ENCODE data around the gene LCNL1. TPM values are rescaled to one million over a fixed set of nuclear protein-coding genes. Genes with fewer than 3 reads are reported as not detected.

The LCNL1 gene
- total RNA-seq, 1 experiment from 2014 or later = 0.41 TPM

GRCh38 chr9:137016436-137016835 is 33.6 kb downstream of the LCNL1 start:
- no peak overlapping the region for H3K4me2 ChIP-seq
- ChIA-PET POLR2A (ENCODE audit: unreplicated experiment) (no interaction called here), CTCF (no interaction called here)
- H3K4me1 ChIP-seq (replicated peaks; ENCODE audit: insufficient read depth) = no peaks in the 10 kb centered on the region
- BruUV-seq (replicated peaks) = no TSS peak
- H3K36me3 ChIP-seq (ENCODE audit: low read depth) = no peaks in the 10 kb centered on the region
- intact Hi-C loops (cut with micrococcal nuclease; ENCODE audit: unreplicated experiment) = no loop called here
- no peak overlapping the region for H3K27ac ChIP-seq
- H4K20me1 ChIP-seq (ENCODE audit: insufficient read depth) = no peaks in the 10 kb centered on the region; the same call in 1 of the 2 replicates
- no peaks in the 10 kb centered on the region for H3K9me3 ChIP-seq (ENCODE audit: insufficient read depth, low read depth)
- no peaks in the 10 kb centered on the region for H3K27me3 ChIP-seq (ENCODE audit: insufficient read depth, low read depth)
- no peak overlapping the region for H3K4me3 ChIP-seq
- TF ChIP-seq EZH2 (IDR thresholded peaks at IDR 0.05; ENCODE audit: low read depth) (no peak), CTCF (conservative IDR thresholded peaks at IDR 0.05) (no peak)
- no peaks in the 10 kb centered on the region for H3K9me2 ChIP-seq (ENCODE audit: insufficient read depth)
- no peaks in the 10 kb centered on the region for H3K79me2 ChIP-seq (ENCODE audit: low read depth)
- peaks cover 4% of the 10 kb centered on the region; the same call in 1 of the 2 replicates for H3F3A ChIP-seq (ENCODE audit: insufficient read depth, low read depth)
- H2AFZ ChIP-seq = no peak overlapping the region
- no peak for DNase-seq

- H3K4me2 ChIP-seq = no peak overlapping the region
- H3K27me3 ChIP-seq (ENCODE audit: insufficient read depth, low read depth) = no peaks in the 10 kb centered on the region
- no peak overlapping the region for H2AFZ ChIP-seq
- TF ChIP-seq EZH2 (IDR thresholded peaks at IDR 0.05; ENCODE audit: low read depth) = no peak
- TF ChIP-seq CTCF (conservative IDR thresholded peaks at IDR 0.05) = no peak
- peaks cover 7% of the 10 kb centered on the region; the same call in 1 of the 2 replicates for H3F3A ChIP-seq (ENCODE audit: insufficient read depth, low read depth)
- H3K4me3 ChIP-seq = no peak overlapping the region
- no peaks in the 10 kb centered on the region for H3K9me2 ChIP-seq (ENCODE audit: insufficient read depth)
- BruUV-seq (replicated peaks) = no TSS peak
- H3K36me3 ChIP-seq (ENCODE audit: low read depth) = no peaks in the 10 kb centered on the region
- no peaks in the 10 kb centered on the region for H3K79me2 ChIP-seq (ENCODE audit: low read depth)
- no peak overlapping the region for H3K27ac ChIP-seq
- ChIA-PET POLR2A (ENCODE audit: unreplicated experiment) (no interaction called here), CTCF (no interaction called here)
- intact Hi-C loops (cut with micrococcal nuclease; ENCODE audit: unreplicated experiment) = no loop called here
- H4K20me1 ChIP-seq (ENCODE audit: insufficient read depth) = no peaks in the 10 kb centered on the region; the same call in 1 of the 2 replicates
- H3K4me1 ChIP-seq (replicated peaks; ENCODE audit: insufficient read depth) = no peaks in the 10 kb centered on the region
- DNase-seq = no peak
- no peaks in the 10 kb centered on the region for H3K9me3 ChIP-seq (ENCODE audit: insufficient read depth, low read depth)
Measured at GRCh38 chr9:137017071-137017470, 34.3 kb downstream of the LCNL1 start.

- BruUV-seq (replicated peaks) = no TSS peak
- POLR2A ChIA-PET (ENCODE audit: unreplicated experiment) = no interaction called here
- H3K9me2 ChIP-seq (ENCODE audit: insufficient read depth) = no peaks in the 10 kb centered on the region
Measured at GRCh38 chr9:137017791-137018497, 35.2 kb downstream of the LCNL1 start.

More at GRCh38 chr9:137017791-137018497, 35.2 kb downstream of the LCNL1 start:
- no peak for TF ChIP-seq CTCF (conservative IDR thresholded peaks at IDR 0.05)
- no peak for TF ChIP-seq EZH2 (IDR thresholded peaks at IDR 0.05; ENCODE audit: low read depth)
- H3K4me1 ChIP-seq (replicated peaks; ENCODE audit: insufficient read depth) = no peaks in the 10 kb centered on the region
- no peaks in the 10 kb centered on the region for H3K27me3 ChIP-seq (ENCODE audit: insufficient read depth, low read depth)
- H2AFZ ChIP-seq = no peak overlapping the region
- no peaks in the 10 kb centered on the region for H3K9me3 ChIP-seq (ENCODE audit: insufficient read depth, low read depth)
- H3K79me2 ChIP-seq (ENCODE audit: low read depth) = no peaks in the 10 kb centered on the region
- H3K27ac ChIP-seq = no peak overlapping the region
- CTCF ChIA-PET = no interaction called here
- H3K36me3 ChIP-seq (ENCODE audit: low read depth) = no peaks in the 10 kb centered on the region
- no peaks in the 10 kb centered on the region; the same call in 1 of the 2 replicates for H4K20me1 ChIP-seq (ENCODE audit: insufficient read depth)
- no peak overlapping the region for H3K4me3 ChIP-seq
- no peak for DNase-seq
- intact Hi-C loops (cut with micrococcal nuclease; ENCODE audit: unreplicated experiment) = no loop called here
- peaks cover 7% of the 10 kb centered on the region; the same call in 1 of the 2 replicates for H3F3A ChIP-seq (ENCODE audit: insufficient read depth, low read depth)
- H3K4me2 ChIP-seq = no peak overlapping the region
